ENCODE data around the gene SYK.

- TF ChIP-seq CTCF (IDR thresholded peaks at IDR 0.05), result no peak
- no peak for TF ChIP-seq POLR2A (IDR thresholded peaks at IDR 0.05)
Observed at GRCh38 chr9:90927496-90927895, 125.9 kb downstream of the SYK start.

Measured in thyroid gland (tissue), 4 donors.